Adrenal gland (tissue), 12 donors: ENCODE data around the gene OR2C3. TPM values are rescaled to one million over a fixed set of nuclear protein-coding genes. Genes with fewer than 3 reads are reported as not detected.

Source experiments
- DNase-seq, 7 donors: peaks; one replicate each; pipeline ENCODE4 v3.0.0-alpha.2; 2019 to 2020
- H3K27ac ChIP-seq, 5 donors: fragments of 200-600 bp; sonication (generic) in 4 of 5; 1 replicate in 3 of 5; 2 replicates in 2 of 5; pipeline versions ENCODE4 v1.5.1 to v1.8.0; 2016 to 2020; ENCODE audit warnings: mild to moderate bottlenecking in 1 of 5
- H3K27me3 ChIP-seq: fragments of 200-600 bp; 2 replicates; pipeline ENCODE4 v1.8.0; 2021
- H3K36me3 ChIP-seq, 2 donors: fragments of 200-600 bp; replicated peaks in 1 of 2; 1 replicate in 1 of 2; 2 replicates in 1 of 2; pipeline versions ENCODE4 v1.5.1 to v1.8.0; 2018 to 2022
- H3K4me1 ChIP-seq, 2 donors: fragments of 200-600 bp; replicated peaks in 1 of 2; 1 replicate in 1 of 2; 2 replicates in 1 of 2; pipeline versions ENCODE4 v1.5.1 to v1.8.0; 2018 to 2021
- H3K4me3 ChIP-seq, 4 donors: fragments of 200-600 bp; sonication (generic) in 3 of 4; one replicate each; pipeline ENCODE4 v1.5.1; 2016 to 2018
- H3K9me3 ChIP-seq, 3 donors: fragments of 200-600 bp; sonication (generic) in 1 of 3; replicated peaks in 1 of 3; 1 replicate in 2 of 3; 2 replicates in 1 of 3; pipeline versions ENCODE4 v1.5.1 to v1.8.0; 2016 to 2021
- POLR2A ChIP-seq, 2 donors: fragments of 450-650 bp; IDR thresholded peaks; one replicate each; pipeline ENCODE4 v1.6.1; 2017; ENCODE audit warnings: antibody characterized with exemption in 2 of 2, mild to moderate bottlenecking in 2 of 2, moderate library complexity in 1 of 2
- WGBS, 4 donors: extraction: QIAGEN DNeasy Blood & Tissue Kit in 2 of 4; methylation state at CpG; one replicate each; pipeline versions ENCODE4 v1.1.5 to v1.1.7; 2013 to 2017; 5-methylcytosine and 5-hydroxymethylcytosine counted together
- intact Hi-C, 2 donors: fragments of 100-400 bp; cut with DNase I; formaldehyde crosslinking; loops; one replicate each; pipeline versions ENCODE4 v1.14.1 to v1.15.0; 2022 to 2023
- polyA plus RNA-seq, 3 donors: library from polyadenylated mRNA; stranded (reverse); fragments of 200-250 nt in 2 of 3; fragments of 350-450 nt in 1 of 3; fragmentation: Illumina TruSeq in 1 of 3; extraction: RNeasy Lipid Tissue Mini Kit (QIAGEN cat#74804) in 1 of 3; gene quantifications; one replicate each; pipeline ENCODE4 v1.2.3, GENCODE V29; 2013 to 2014
- total RNA-seq, 9 donors: library from RNA; depleted of rRNA in 4 of 9; stranded (reverse); fragments of >200 nt in 4 of 9; fragments of 120-200 nt in 1 of 9; fragmentation: NEBNext Ultra II Directional in 1 of 9; extraction: Animal tissue kit (Norgen Biotek cat#: 25700) in 1 of 9; gene quantifications; one replicate each; pipeline versions ENCODE4 v1.1.0 to v1.2.4, GENCODE V29; 2013 to 2023
- TF ChIP-seq, protein P1 (sequence below), 6 experiments: fragments of 450-650 bp in 4 of 6; fragments of 200-600 bp in 2 of 6; sonication (generic) in 1 of 6; IDR thresholded peaks; 1 replicate in 5 of 6; 2 replicates in 1 of 6; pipeline versions ENCODE4 v1.5.1 to v1.8.0; 2016 to 2021; ENCODE audit warnings: antibody characterized with exemption in 6 of 6, mild to moderate bottlenecking in 2 of 6, moderate library complexity in 1 of 6
- donor health status: healthy with polysubstance abuse.
- donor health status: Bipolar disorder and iron deficiency.
- donor health status: DM: yes; HTN: yes; CAD: no.
- donor health status: DM: no; HTN: no; CAD: no.
- donor health status: DM: no; HTN: no; CAD: no.
- donor health status: DM: yes; HTN: yes; CAD: no.

Gene OR2C3
- total and polyA plus RNA-seq, 12 donors, result 0.02 to 0.11 TPM; not detected in 10

DNA sequence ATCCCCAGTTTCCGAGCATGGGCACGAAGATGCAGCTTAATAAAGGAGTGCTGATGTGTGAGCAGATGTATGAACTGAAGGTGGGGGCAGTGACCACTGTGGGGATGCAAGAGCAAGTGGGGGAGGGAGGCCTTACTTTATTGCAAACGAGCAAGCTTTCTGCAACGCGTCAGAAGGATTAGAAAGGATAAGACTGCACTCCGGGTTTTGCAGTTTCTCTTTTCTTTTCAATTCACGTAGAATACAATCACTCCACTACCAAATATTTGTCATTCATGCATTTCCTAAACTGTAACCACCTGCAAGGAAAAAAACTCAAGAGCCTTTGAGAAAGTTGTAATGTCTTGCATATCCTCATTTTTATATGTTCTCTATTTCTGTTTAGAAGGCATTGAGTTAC is 4.3 kb upstream of the OR2C3 start:
- Histone ChIP-seq H3K36me3 (no peaks in the 10 kb centered on the region), H3K9me3 (no peaks in the 10 kb centered on the region), H3K27ac (no peak overlapping the region), H3K4me3 (no peak overlapping the region), H3K27me3 (no peaks in the 10 kb centered on the region), H3K4me1 (no peaks in the 10 kb centered on the region)
- intact Hi-C loops, result no loop called here
- TF ChIP-seq POLR2A (IDR thresholded peaks at IDR 0.05), result no peak
- WGBS, 4 donors, result 37 to 58% (median 47%) methylated on average over 7 of the region's 7 CpGs
- no peak for DNase-seq

DNA sequence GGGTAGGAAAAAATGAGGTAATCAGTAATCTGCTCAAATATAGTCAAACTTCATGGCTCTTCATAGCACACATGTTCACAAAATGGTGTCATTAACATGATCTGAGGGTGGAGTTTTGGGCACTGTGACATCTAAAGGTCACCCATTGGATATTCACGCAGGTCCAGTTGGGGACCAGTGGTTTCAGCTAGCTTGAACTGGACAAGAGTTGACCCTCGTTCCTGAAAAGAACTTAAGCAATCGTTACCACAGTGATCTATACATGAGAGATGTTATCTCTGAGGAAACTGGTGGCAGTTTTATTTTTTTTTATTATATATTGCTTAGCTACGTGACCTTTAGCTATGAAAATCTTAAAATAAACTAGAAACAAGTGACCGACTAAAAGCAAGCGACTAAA is 3.0 kb upstream of the OR2C3 start:
- DNase-seq, result no peak
- no peaks in the 10 kb centered on the region for H3K9me3 ChIP-seq
- no peak overlapping the region for H3K4me3 ChIP-seq
- H3K27me3 ChIP-seq, result no peaks in the 10 kb centered on the region
- no peaks in the 10 kb centered on the region for H3K4me1 ChIP-seq
- no peaks in the 10 kb centered on the region for H3K36me3 ChIP-seq
- 51 to 62% (median 56%) methylated on average over 6 of the region's 6 CpGs for WGBS, 4 donors
- intact Hi-C loops, result no loop called here
- H3K27ac ChIP-seq, result no peak overlapping the region
- TF ChIP-seq POLR2A (IDR thresholded peaks at IDR 0.05), result no peak
- TF ChIP-seq, protein P1, sequence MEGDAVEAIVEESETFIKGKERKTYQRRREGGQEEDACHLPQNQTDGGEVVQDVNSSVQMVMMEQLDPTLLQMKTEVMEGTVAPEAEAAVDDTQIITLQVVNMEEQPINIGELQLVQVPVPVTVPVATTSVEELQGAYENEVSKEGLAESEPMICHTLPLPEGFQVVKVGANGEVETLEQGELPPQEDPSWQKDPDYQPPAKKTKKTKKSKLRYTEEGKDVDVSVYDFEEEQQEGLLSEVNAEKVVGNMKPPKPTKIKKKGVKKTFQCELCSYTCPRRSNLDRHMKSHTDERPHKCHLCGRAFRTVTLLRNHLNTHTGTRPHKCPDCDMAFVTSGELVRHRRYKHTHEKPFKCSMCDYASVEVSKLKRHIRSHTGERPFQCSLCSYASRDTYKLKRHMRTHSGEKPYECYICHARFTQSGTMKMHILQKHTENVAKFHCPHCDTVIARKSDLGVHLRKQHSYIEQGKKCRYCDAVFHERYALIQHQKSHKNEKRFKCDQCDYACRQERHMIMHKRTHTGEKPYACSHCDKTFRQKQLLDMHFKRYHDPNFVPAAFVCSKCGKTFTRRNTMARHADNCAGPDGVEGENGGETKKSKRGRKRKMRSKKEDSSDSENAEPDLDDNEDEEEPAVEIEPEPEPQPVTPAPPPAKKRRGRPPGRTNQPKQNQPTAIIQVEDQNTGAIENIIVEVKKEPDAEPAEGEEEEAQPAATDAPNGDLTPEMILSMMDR (IDR thresholded peaks at IDR 0.05), result no peak

DNA sequence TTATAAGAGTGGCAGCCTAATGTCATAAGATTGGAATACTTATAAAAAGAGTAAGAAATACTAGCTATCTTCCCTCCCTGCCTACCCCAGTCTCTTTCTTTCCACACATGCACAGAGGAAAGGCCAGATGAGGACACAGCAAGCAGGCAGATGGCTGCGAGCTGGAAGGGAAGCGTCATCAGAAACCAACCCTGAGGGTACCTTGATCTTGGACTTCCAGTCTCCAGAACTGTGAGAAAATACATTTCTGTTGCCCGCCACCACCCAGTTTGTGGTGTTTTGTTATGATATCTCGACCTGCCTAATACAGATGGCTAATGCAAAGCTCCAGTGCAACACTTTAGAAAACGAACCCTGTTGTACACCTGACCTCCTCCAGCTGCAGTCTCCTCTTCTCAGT is 2.3 kb upstream of the OR2C3 start:
- Histone ChIP-seq H3K4me3 (no peak overlapping the region), H3K27ac (no peak overlapping the region), H3K4me1 (no peaks in the 10 kb centered on the region), H3K27me3 (no peaks in the 10 kb centered on the region), H3K36me3 (no peaks in the 10 kb centered on the region), H3K9me3 (no peaks in the 10 kb centered on the region)
- 64 to 82% (median 71%) methylated on average over 5 of the region's 5 CpGs for WGBS, 4 donors
- TF ChIP-seq, protein P1 (IDR thresholded peaks at IDR 0.05), result no peak
- TF ChIP-seq POLR2A (IDR thresholded peaks at IDR 0.05), result no peak
- DNase-seq, result no peak
- intact Hi-C loops, result no loop called here

DNA sequence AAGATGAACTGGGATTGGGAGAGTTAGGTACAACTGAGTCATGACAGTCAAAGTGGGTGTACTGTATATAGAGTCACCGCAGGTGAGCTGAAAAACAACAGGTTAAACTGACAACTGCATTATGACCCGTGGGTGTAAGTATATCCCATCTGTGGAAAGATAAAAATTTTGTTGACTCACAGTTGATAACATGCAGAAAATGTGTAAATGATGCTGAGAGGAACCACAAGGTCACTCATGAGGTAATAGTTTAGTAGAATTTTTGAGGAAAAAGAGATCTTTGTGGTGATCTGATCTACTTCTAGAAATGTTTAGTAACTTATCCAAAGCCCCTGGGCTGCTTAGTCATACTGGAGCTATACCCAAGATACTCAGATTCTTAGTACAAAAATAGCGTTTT is 838 bp downstream of the OR2C3 start:
- Histone ChIP-seq H3K27me3 (no peaks in the 10 kb centered on the region), H3K27ac (no peak overlapping the region), H3K4me1 (no peaks in the 10 kb centered on the region), H3K9me3 (no peaks in the 10 kb centered on the region), H3K36me3 (no peaks in the 10 kb centered on the region), H3K4me3 (no peak overlapping the region)
- DNase-seq, result no peak
- 45 to 65% (median 61%) methylated on average over 3 of the region's 3 CpGs for WGBS, 4 donors
- TF ChIP-seq, protein P1 (IDR thresholded peaks at IDR 0.05), result no peak
- no peak for TF ChIP-seq POLR2A (IDR thresholded peaks at IDR 0.05)
- intact Hi-C loops, result no loop called here

DNA sequence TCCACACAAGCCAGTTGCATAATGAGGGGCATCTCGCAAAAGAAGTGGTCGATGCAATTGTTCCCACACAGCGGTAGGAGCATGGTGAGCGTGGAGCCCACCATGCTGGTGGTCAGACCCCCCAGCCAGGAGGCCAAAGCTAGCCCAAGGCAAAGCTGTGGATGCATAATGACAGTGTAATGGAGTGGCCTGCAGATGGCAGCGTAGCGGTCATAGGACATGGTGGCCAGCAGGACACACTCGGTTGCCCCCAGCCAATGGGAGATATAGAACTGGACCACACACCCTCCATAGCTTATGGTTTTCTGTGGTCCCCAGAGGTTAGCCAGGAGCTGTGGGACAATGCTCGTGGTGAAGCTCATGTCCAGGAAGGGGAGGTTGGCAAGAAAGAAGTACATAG is 4.3 kb downstream of the OR2C3 start:
- no peak overlapping the region for H3K4me3 ChIP-seq
- no peaks in the 10 kb centered on the region for H3K4me1 ChIP-seq
- H3K27me3 ChIP-seq, result no peaks in the 10 kb centered on the region
- 89 to 92% (median 91%) methylated on average over 8 of the region's 8 CpGs for WGBS, 4 donors
- intact Hi-C loops, result no loop called here
- no peaks in the 10 kb centered on the region for H3K36me3 ChIP-seq
- TF ChIP-seq POLR2A (IDR thresholded peaks at IDR 0.05), result no peak
- TF ChIP-seq, protein P1 (IDR thresholded peaks at IDR 0.05), result no peak
- no peak overlapping the region for H3K27ac ChIP-seq
- no peaks in the 10 kb centered on the region for H3K9me3 ChIP-seq
- DNase-seq, result no peak
